ENCODE results near the gene SC5D.

The SC5D gene

DNA sequence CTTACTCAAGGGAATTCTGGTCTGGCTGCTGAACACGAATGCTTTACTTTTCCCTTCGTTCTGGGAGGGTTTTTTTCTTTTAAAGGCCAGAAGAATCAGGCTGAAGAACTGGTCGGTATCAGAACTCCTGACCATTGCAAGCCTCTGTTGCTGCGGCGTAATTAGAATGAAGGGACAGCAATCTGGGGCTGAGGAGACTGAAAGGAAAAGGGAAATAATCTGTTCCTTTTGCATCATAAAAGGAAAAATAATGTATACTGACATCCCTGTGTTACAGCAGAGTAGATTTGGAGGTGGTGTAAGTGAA lies 670 bp downstream of the SC5D start:
- no peak for DNase-seq

DNA sequence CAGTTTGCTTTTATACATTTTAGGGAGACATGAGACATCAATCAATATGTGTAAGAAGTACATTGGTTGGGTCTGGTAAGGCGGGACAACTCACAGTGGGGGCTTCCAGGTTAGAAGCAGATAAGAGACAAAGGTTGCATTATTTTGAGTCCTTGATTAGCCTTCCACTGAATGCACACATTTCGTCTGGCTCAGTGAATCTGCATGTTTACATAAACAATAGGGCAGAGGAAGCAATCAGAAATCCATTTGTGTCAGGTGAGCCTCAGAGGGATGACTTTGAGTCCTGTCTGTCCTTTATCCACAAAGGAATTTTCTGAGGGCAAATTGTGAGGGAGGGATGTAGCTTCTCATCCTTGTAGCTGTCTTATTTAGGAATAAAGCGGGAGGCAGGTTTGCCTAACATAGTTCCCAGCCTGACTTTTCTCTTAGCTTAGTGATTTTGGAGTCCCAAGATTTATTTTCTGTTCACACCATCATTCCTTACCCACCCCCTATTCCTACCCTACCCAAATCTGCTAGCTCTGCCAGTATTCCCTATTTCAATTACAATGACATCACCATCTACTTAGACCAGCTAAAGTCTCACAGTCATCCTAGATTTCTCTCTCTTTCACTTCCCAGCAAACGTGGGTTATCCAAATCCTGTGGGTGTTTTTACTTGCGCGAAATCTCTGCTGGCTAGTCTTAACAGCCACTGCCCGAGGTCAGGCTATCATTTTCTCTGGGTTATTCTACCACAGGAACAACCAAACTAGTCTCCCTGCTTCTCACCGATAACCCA lies 2.9 kb downstream of the SC5D start:
- DNase-seq, result no peak

DNA sequence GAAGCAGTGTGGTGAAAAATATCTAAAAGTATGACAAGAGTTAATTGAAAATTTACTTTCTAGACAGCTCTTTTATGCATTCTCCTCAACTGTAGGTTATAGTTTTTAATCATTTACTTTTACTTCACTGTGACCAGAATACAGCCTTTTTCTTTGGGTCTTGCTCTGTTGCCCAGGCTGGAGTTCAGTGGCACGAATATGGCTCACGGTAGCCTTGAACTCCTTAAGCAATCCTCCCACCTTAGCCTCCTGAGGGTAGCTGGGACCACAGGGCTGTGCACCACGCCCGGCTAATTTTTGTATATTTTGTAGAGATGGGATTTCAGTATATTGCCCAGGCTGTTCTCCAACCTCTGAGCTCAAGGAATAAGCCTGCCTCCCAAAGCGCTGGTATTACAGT lies 5.3 kb downstream of the SC5D start:
- no peak for DNase-seq

DNA sequence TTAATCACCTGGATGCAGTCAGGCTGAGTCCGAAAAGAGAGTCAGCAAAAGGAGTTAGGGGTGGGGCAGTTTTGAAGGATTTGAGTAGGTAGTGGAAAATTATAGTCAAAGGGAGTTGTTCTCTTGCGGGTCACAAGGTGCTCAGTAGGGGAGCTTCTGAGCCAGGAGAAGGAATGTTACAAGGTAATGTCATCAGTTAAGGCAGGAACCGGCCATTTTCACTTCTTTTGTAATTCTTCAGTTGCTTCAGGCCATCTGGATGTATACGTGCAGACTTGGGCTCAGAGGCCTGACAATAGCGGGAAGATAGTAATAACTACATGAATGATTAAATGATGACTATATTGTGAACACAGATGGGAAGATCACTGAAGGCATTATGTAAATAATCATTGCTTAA lies 6.2 kb downstream of the SC5D start:
- no peak for DNase-seq

DNA sequence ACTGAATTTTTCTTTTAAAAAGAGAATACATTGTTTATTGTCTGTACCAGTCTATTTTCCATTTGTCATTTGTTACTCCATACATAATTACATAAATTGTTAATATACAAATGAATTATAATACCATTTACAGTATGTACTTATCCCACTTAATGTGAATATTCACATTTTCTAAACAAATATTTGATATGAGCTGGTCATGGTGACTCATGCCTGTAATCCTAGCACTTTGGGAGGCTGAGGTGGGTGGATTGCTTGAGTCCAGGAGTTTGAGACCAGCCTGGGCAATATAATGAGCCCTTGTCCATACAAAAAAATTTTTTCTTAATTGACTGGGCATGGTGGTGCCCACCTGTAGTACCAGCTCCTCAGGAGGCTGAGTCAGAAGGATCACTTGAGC lies 6.8 kb downstream of the SC5D start:
- DNase-seq, result no peak

DNA sequence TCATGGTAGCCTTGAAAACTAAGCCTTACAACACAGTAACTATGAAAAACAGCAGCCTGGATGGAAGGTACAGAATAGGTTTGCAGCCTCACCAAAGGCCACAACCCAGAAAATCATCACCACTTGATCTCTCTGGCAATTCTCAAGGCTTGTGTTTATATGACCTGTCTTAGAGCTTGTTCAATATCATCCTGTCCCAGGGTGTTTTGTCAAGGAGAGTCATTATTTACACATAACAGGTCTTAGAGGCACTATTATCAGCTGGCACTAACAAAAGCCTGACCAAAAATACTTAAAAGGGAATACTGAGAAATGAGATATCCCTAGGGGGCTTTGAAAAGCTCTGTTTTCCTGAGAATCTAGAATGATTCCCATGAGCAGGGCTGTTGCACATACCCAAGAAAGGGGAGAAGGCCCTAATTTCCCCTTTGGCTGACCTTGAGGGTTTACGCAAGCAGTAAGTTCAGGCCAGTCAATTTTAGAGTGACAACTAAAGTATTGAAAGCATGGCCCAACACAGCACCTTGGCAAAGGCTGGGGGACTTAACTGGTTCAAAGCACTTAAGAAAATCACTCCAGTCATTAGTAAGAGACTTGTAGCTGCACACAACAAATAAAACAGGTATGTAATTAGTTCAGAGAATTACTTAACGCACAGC lies 7.9 kb downstream of the SC5D start:
- no peak for DNase-seq

DNA sequence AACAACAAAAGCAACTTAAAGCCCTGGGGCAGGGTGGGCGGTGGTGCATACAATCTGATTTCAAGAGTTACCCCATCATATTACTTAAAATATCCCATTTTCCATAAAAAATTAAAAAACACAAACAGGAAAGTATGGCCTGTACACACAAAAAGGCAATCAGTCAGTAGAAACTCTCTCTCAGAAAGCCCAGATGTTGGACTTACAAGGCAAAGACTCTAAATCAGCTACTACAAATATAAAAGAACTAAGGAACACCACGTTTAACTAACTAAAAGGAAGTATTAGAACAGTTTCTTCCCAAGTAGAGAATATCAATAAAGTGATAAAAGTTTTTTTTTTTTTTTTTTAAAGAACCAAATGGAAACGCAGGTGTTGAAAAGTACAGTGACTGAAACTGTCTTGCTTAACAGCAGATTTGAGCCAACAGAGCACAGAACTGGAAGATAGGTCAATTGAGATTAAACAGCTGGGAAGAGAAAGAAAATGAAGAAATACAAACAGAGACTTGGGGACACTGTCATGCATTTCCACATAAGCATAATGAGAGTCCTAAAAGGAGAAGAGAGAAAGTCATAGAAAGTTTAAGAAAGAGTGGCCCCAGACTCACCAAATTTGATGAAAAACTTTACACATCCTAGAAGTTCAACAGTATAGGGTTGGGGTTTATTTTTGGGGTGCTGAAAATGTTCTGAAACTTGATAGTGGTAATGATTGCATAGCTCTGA lies 8.6 kb downstream of the SC5D start:
- DNase-seq, result no peak

DNA sequence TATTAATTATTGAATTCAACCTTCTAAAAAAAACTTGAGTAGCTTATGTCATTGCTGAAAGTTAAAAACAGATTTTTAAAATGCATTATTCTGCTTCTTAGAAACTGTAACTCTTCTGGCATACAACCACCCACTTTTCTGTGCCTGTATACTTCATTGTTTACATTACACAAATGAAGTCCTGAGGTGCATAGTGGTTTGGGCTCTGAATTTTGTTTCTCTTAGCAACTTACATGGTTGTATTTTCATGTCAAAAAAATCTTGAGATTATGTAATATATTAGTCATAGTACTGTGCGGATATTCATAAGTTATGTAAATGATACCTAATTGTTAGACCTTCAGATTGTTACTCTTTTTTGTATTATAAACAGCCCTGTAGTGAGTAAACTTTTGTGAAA lies 12.2 kb downstream of the SC5D start:
- DNase-seq, result no peak

DNA sequence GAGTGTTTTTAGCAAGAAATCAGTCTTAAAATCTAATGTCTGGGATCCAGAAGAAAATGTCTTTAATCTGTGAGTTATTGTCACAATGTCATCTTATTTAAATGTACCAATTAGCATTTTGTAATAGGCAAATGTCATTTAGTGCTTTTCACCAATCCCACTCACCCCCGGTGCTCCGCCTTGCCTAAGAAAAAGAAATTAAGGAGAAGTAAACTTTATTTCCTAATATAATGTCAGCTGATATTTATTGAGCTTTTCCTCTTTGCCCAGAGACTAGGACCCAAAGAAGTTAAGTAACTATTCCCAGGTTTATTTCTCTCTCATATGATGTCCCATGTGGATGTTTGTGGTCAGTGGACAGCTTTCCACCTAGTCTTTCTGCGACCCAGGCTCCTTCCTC lies 16.2 kb downstream of the SC5D start:
- DNase-seq, result no peak

DNA sequence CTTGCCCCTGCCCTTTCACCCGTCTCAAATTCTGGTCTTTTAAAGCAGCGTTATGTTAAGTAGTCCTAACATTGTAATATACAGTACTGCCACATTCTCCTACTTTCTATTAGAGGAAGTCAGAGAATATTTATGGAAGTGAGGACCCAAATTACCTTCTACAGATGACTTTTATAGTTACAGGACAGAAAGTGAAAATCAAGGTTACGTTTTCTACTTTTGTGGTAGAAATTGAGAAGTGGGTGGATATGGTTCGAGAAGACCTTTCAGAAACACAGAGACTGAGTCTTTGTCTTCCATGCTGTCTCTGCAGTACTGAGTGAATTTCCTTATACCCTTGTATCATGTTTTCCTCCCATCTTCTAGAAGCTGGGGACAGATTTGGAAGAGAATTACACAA lies 17.1 kb downstream of the SC5D start:
- no peak for DNase-seq

DNA sequence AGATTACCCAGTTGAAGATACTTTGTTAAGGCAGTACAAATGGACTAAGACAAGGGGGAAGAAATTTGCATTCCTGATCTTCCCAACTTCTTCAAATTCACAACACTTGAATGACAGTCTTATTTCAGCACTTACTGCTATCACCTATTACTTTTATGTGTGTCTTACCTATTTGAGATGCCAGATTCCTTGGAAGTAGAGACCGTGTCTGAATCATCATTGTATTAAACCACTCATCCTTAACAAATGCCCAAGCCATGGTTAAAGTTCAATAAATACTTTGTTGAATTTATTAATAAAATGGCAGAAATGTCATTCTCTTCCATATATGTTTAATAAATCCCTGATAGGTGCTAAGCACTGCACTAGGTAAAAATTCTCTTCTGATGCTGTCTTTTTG lies 18.3 kb downstream of the SC5D start:
- no peak for DNase-seq

DNA sequence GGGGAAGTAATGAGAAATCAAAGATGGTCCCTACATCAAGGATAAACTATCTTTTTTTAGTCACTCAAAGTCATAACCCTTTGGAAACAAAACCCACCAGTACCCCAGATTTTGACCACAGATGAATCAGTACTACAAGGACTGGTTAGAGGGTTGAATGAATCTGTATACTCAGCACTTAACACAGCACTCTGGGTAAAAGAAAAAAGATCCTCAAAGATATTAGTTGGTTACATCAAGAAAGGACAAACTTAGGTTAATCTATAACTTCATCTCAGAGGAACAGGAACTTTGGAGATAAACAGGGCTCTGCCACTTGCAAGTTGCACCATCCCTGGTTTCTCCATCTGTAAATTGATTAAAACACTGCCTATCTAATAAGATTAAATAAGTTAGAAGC lies 18.8 kb downstream of the SC5D start:
- no peak for DNase-seq

DNA sequence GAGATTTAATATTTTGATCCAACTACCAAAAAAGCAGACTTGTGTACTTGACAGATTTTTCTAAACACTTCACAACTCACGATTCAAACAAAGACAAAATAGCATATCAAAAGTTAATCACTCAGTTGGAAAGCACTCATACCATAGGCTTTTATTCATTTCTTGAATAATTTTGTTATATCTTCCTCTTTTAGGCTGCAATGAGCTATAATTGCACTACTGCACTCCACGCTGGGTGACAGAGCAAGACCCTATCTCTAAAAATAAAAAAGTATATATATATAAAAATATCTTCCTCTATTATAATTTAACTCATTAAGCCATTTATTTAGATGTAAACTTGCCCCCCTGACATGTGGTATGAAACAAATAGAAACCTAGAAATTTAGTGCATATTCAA lies 19.9 kb downstream of the SC5D start:
- DNase-seq, result no peak

DNA sequence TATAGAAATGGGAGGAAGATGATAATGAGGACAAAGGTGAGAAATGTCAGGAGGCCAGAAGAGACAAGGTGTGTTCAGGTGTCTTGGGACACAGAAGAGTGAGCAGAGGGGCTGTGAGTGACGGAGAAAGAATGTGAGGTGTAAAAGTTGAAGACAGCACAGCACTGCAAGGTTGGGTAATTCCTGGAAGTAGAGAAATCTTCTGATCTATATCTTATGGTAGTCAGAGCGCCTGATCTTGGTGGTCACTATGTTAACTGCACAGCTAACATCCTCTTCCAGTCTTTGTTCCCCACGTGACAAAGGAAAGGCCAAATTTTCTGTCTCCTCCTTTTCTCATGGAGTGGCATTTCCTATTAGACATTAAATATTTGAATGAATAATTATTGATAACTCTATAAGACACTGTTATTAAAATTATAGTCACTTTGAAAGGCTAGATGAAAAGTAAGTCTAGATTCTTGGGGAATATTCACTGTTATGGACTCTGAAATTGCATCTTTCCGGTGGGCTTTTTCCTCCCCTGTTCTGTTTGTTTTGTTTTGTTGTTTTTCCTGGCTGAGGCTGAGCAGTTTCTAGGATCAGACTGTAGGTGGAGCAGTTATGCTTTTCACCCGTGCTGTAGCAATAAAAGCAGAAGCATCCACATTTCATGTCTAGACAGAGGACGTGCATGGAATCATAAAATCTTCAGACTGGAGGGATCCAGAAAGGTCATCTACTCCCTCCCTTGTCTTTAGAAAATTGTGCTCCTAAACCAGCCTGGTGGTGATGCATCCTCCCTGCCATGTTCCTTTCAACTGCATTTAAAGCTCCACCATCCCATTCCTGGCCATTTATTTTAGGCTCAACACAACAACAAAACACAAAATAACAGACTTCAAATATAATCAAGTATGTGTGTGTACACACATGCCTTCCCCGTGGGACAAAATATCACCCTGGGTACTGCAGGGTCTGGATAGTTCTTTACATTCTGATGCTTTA lies 26.6 kb downstream of the SC5D start:
- DNase-seq, result no peak

DNA sequence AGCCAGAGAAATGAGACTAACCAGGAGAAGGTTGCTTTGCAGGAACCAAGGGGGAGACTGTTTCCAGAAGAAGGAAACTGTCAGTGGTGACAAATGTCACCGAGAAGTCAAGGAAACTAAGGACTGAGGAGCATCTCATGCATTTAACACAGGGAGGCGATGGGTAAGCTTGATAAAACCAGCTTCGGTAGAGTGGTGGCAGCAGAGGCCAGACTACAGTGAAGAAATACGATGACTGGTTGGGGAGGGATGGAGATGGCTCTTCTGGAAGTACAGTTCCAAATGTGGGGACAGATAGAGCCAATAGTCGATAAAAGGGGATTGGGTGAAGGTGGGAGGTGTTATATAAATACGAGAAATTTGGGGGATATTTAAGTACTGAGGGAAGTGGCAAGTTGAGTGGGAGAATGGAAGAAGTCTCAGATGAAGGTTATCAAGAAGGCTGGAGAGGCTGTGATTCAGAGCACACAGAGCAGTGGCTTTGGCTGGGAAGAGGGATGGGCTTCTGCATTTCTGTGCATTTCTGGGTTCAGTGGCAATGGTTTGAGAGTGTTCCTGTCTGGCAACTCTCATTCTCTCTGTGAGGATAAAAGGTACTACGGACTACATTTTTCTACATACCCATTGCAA lies 29.2 kb downstream of the SC5D start:
- no peak for DNase-seq

DNA sequence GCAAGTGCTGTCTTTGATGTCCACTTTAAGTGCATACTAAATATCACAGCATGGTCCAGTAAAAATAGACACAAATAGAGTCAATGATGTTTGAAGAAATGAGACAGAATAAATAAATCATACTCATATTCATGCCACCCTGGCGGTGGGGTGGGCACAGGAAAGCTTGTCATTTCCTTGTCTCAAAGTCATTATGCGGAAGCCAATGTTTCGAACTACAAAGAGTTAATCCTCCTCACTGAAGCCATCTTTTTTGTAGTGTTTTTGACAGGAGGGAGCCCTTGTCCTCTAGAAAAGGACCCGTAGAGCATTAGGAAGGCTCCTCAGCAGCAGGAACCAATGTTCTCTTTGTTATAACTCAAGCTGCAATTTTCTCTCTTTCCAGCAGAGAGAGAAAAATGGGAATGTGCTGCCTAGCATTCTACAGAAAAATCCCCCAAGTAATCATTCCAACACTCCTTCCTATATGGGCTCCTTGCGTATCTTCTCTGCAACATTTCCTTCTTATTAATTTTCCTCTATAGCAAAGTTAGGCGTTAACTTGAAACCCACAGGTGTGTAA lies 30.6 kb downstream of the SC5D start:
- no peak for DNase-seq

DNA sequence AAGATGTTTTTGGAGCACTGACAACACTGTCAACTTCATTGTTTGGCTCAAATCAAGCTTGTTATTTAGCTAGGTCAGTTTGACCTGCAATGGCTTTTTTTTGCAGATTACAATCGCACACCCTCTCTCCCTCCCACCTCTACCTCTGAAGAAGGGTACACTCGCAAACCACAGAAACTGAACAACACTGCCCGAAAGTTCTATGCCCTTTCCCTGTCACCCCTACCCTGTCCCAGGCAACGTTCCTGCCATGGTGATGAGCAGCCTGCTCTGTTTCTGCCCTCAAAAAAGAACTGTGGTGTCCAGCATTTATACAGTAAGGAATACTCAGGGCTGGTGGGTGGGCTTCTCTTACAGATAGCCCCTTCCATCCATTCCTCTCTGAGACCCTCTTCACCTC lies 33.7 kb downstream of the SC5D start:
- no peak for DNase-seq

DNA sequence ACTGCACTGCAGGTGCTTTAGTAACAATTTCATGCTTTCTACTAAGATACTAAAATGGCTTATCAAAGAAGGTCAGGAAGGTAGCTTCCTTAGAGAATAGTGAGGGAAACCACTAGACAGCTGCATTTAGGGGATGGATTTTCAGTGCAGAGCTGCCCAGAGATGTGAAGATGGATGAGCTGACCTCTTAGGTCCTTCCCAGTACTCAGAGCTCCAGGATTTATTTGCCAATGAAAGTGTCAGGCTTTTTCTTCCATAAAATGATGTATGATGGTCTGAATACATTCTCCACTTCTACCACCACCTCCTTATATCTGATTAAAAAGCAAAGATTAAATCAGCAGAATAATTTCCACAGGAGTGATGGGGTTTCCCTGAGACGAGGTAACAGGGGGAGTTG lies 35.0 kb downstream of the SC5D start:
- no peak for DNase-seq

DNA sequence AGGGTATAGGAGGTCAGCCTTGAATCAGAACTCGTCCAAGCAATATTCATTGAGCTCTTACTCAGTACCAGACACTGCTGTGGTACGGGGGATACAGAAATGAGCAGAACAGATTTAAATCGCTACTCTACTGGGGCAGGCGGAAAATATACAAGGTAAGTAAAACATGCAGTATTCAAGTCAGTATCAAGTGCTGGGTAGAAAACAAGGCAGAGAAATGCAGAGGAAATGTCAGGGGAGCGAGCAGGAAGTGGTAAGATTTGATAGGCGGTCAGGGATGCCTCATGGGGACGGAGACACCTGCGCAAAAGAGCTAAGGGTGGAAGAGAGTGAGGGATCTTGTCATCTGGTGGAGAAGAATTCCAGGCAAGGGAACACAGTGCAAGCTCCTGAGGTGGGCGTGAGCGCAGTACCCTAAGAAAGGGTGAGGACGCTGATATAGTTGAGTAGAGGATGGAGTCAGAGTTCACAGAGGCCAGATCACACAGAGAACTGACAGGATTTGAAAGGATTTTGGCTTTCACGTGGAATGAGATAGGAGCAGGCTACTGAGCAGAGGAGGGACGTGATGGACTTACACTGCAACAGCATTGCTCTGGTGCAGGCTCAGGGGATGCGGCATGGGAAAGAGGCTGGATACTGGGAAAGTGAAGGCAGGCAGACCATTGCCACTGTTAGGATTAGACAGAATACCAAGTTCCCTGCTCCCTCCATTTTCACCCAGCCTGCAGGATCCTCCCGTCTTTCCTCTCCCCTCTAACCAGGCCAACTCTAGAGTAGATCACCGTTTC lies 35.8 kb downstream of the SC5D start:
- no peak for DNase-seq

DNA sequence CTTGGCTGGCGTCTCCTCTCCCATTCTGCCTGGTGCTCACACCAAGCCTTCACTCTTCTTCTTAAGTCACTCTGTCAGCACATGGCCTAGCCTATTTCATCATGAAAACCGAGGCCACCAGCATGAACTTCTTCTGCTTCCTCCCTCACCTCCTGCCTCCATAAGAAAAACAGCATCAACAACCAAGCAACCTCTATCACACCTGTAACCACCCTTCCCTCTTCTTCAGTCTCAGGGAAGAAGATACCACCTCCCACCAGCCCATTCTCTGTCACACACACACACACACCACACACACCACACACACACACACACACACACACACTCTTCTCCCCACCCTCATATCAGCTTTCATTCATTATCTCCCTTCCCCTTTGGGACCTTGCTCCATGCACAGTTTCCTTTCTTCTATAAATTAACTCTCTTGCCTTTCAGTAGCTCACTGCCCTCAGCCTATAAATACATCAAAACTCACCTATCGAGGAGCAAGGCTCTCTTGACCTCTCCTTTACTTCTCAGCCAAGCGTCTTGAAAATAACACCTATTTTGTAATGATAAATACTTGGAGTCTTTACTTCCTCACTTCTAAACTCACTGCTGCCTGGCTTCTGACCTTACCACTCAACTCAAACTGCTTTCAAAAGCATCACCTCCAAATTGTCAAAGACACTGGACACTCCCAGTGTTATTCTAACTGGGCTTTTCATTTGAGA lies 36.6 kb downstream of the SC5D start:
- no peak for DNase-seq

Data from activated CD8-positive, alpha-beta memory T cell treated with anti-CD3 and anti-CD28 coated beads, Interleukin-2, amount 50 U/mL, for 48 hours (primary cell).